CD14-positive monocyte (primary cell): Measurements from ENCODE around the gene SF3B3. TPM values are rescaled to one million over a fixed set of nuclear protein-coding genes. Genes with fewer than 3 reads are reported as not detected.

Source experiments
- DNase-seq, 3 donors: peaks; one replicate each; pipeline ENCODE4 v3.0.0-alpha.2; 2011 to 2022
- H2AFZ ChIP-seq: 2 replicates; pipeline ENCODE4 v1.6.0; 2012; ENCODE audit warnings: mild to moderate bottlenecking, low read depth, low read length, inconsistent platforms; ENCODE audit not compliant: insufficient read depth, poor library complexity, severe bottlenecking
- H3K27ac ChIP-seq, 2 donors: 1 replicate in 1 of 2; 2 replicates in 1 of 2; pipeline ENCODE4 v1.5.1; 2012 to 2013; ENCODE audit warnings: low read length in 2 of 2, control low read depth in 1 of 2, inconsistent platforms in 1 of 2, low read depth in 1 of 2, mild to moderate bottlenecking in 1 of 2
- H3K27me3 ChIP-seq, 2 donors: one replicate each; pipeline versions ENCODE4 v1.6.0 to v1.6.1; 2011 to 2013; ENCODE audit warnings: low read length in 2 of 2; ENCODE audit not compliant: control insufficient read depth in 2 of 2, insufficient read depth in 2 of 2
- H3K36me3 ChIP-seq, 2 donors: replicated peaks in 1 of 2; 1 replicate in 1 of 2; 2 replicates in 1 of 2; pipeline versions ENCODE4 v1.5.1 to v1.6.1; 2012 to 2013; ENCODE audit warnings: low read length in 2 of 2, control low read depth in 1 of 2, inconsistent platforms in 1 of 2, mild to moderate bottlenecking in 1 of 2; ENCODE audit not compliant: insufficient read depth in 2 of 2, control insufficient read depth in 1 of 2
- H3K4me1 ChIP-seq, 2 donors: 1 replicate in 1 of 2; 2 replicates in 1 of 2; pipeline versions ENCODE4 v1.5.1 to v1.6.1; 2012 to 2013; ENCODE audit warnings: low read length in 2 of 2, control low read depth in 1 of 2, inconsistent platforms in 1 of 2, mild to moderate bottlenecking in 1 of 2, moderate library complexity in 1 of 2; ENCODE audit not compliant: insufficient read depth in 2 of 2, control insufficient read depth in 1 of 2
- H3K4me2 ChIP-seq: replicated peaks from 2 replicates; pipeline ENCODE3; 2012; ENCODE audit warnings: low read length, moderate library complexity, mild to moderate bottlenecking; ENCODE audit not compliant: poor library complexity, severe bottlenecking; ENCODE audit errors: extremely low read depth
- H3K4me3 ChIP-seq, 3 experiments: fragments of 200-600 bp in 1 of 3; sonication (generic) in 1 of 3; replicated peaks in 1 of 3; 1 replicate in 2 of 3; 2 replicates in 1 of 3; pipeline ENCODE4 v1.5.1; 2011 to 2013; ENCODE audit warnings: low read length in 3 of 3, mild to moderate bottlenecking in 3 of 3, control low read depth in 2 of 3, low read depth in 2 of 3, inconsistent platforms in 1 of 3, moderate library complexity in 1 of 3
- H3K79me2 ChIP-seq: 2 replicates; pipeline ENCODE4 v1.6.0; 2012; ENCODE audit warnings: mild to moderate bottlenecking, control low read depth, inconsistent platforms, low read length, moderate library complexity; ENCODE audit not compliant: insufficient read depth
- H3K9ac ChIP-seq: 2 replicates; pipeline ENCODE4 v1.6.0; 2017; ENCODE audit warnings: low read length, mild to moderate bottlenecking; ENCODE audit not compliant: insufficient read depth, poor library complexity, severe bottlenecking
- H3K9me3 ChIP-seq, 2 donors: replicated peaks in 1 of 2; 1 replicate in 1 of 2; 2 replicates in 1 of 2; pipeline versions ENCODE4 v1.5.1 to v1.6.1; 2012 to 2013; ENCODE audit warnings: low read length in 2 of 2, control low read depth in 1 of 2; ENCODE audit not compliant: control insufficient read depth in 1 of 2, insufficient read depth in 1 of 2
- H4K20me1 ChIP-seq: 2 replicates; pipeline ENCODE4 v1.6.0; 2012; ENCODE audit warnings: mild to moderate bottlenecking, low read length, control low read depth, moderate library complexity; ENCODE audit not compliant: insufficient read depth
- H3K27ac Mint-ChIP-seq, 7 donors: one replicate each; pipeline ENCODE4 v1.8.0; 2020; ENCODE audit warnings: mild to moderate bottlenecking in 7 of 7, mixed read lengths in 7 of 7, moderate library complexity in 6 of 7, inconsistent platforms in 2 of 7
- H3K27me3 Mint-ChIP-seq, 3 donors: one replicate each; pipeline ENCODE4 v1.8.0; 2021 to 2022; ENCODE audit warnings: low read depth in 3 of 3, mild to moderate bottlenecking in 3 of 3, mixed read lengths in 3 of 3, moderate library complexity in 3 of 3, inconsistent platforms in 1 of 3
- H3K36me3 Mint-ChIP-seq, 2 donors: one replicate each; pipeline ENCODE4 v1.8.0; 2020; ENCODE audit warnings: mixed read lengths in 2 of 2, inconsistent platforms in 1 of 2, mild to moderate bottlenecking in 1 of 2
- H3K4me1 Mint-ChIP-seq: one replicate; pipeline ENCODE4 v1.8.0; 2020; ENCODE audit warnings: mild to moderate bottlenecking, mixed read lengths
- H3K4me3 Mint-ChIP-seq, 2 donors: one replicate each; pipeline ENCODE4 v1.8.0; 2020; ENCODE audit warnings: mild to moderate bottlenecking in 2 of 2, mixed read lengths in 2 of 2, moderate library complexity in 1 of 2
- H3K9me3 Mint-ChIP-seq, 7 donors: one replicate each; pipeline ENCODE4 v1.8.0; 2020 to 2022; ENCODE audit warnings: mixed read lengths in 7 of 7, mild to moderate bottlenecking in 6 of 7, moderate library complexity in 6 of 7, inconsistent platforms in 2 of 7
- WGBS: methylation state at CpG from one replicate; pipeline ENCODE4 v1.1.5; 2013; ENCODE audit warnings: missing lambda C conversion rate; ENCODE audit not compliant: insufficient coverage; 5-methylcytosine and 5-hydroxymethylcytosine counted together
- intact Hi-C, 2 donors: fragments of 100-400 bp; cut with micrococcal nuclease; formaldehyde crosslinking; loops; one replicate each; pipeline versions ENCODE4 v1.15.0 to v1.15.1; 2023
- polyA plus RNA-seq, 3 donors: library from polyadenylated mRNA; depleted of rRNA in 1 of 3; unstranded in 2 of 3; stranded (reverse) in 1 of 3; fragments of 300-500 nt in 2 of 3; fragments of >200 nt in 1 of 3; fragmentation: Illumina TruSeq in 2 of 3; gene quantifications; 1 replicate in 2 of 3; 2 replicates in 1 of 3; pipeline ENCODE4 v1.2.3, GENCODE V29; 2012 to 2021
- TF ChIP-seq, protein P1 (sequence below): fragments of 200-600 bp; IDR thresholded peaks from one replicate; pipeline ENCODE4 v1.8.0; 2022; ENCODE audit warnings: antibody characterized with exemption, mild to moderate bottlenecking

SF3B3 gene
- polyA plus RNA-seq, 3 donors, result 34.2 to 52.3 (median 42.1) TPM

- Histone ChIP-seq H3K79me2 (no peaks in the 10 kb centered on the region), H3K4me1 (peaks cover 13 to 14% of the 10 kb centered on the region in 2 donors), H3K36me3 (peaks cover 31 to 55% of the 10 kb centered on the region in 2 donors), H4K20me1 (no peaks in the 10 kb centered on the region), H2AFZ (no peak overlapping the region), H3K9ac (no peak overlapping the region), H3K4me3 (no peak overlapping the region), H3K27ac (no peak overlapping the region), H3K4me2 (no peak overlapping the region), H3K27me3 (no peaks in the 10 kb centered on the region), H3K9me3 (no peaks in the 10 kb centered on the region)
- intact Hi-C loops, result no loop called here
- TF ChIP-seq, protein P1, sequence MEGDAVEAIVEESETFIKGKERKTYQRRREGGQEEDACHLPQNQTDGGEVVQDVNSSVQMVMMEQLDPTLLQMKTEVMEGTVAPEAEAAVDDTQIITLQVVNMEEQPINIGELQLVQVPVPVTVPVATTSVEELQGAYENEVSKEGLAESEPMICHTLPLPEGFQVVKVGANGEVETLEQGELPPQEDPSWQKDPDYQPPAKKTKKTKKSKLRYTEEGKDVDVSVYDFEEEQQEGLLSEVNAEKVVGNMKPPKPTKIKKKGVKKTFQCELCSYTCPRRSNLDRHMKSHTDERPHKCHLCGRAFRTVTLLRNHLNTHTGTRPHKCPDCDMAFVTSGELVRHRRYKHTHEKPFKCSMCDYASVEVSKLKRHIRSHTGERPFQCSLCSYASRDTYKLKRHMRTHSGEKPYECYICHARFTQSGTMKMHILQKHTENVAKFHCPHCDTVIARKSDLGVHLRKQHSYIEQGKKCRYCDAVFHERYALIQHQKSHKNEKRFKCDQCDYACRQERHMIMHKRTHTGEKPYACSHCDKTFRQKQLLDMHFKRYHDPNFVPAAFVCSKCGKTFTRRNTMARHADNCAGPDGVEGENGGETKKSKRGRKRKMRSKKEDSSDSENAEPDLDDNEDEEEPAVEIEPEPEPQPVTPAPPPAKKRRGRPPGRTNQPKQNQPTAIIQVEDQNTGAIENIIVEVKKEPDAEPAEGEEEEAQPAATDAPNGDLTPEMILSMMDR, result no peak
- peaks cover 23% of the 10 kb centered on the region for H3K4me1 Mint-ChIP-seq
- H3K27ac Mint-ChIP-seq, result no peak overlapping the region
- peaks cover 23 to 62% of the 10 kb centered on the region in 2 donors for H3K36me3 Mint-ChIP-seq
- no peaks in the 10 kb centered on the region for H3K9me3 Mint-ChIP-seq
- H3K27me3 Mint-ChIP-seq, result no peaks in the 10 kb centered on the region
- WGBS, result 97% methylated on average over 21 of the region's 22 CpGs
- DNase-seq, result no peak
- no peak overlapping the region for H3K4me3 Mint-ChIP-seq
Observed at GRCh38 chr16:70474320-70475053, 49.1 kb upstream of the SF3B3 start.

- Histone ChIP-seq H3K4me3 (no peak overlapping the region), H3K27ac (no peak overlapping the region), H3K79me2 (no peaks in the 10 kb centered on the region), H3K4me2 (no peak overlapping the region), H4K20me1 (no peaks in the 10 kb centered on the region), H3K27me3 (no peaks in the 10 kb centered on the region), H3K36me3 (peaks cover 38 to 62% of the 10 kb centered on the region in 2 donors), H3K9me3 (no peaks in the 10 kb centered on the region), H2AFZ (no peak overlapping the region), H3K4me1 (peaks cover 13 to 14% of the 10 kb centered on the region in 2 donors), H3K9ac (no peak overlapping the region)
- H3K4me3 Mint-ChIP-seq, result no peak overlapping the region
- 97% methylated on average over 19 of the region's 24 CpGs for WGBS
- no peaks in the 10 kb centered on the region for H3K27me3 Mint-ChIP-seq
- intact Hi-C loops, result no loop called here
- H3K27ac Mint-ChIP-seq, result peak overlapping the region in 1 of 7 donors; percentile 25
- H3K36me3 Mint-ChIP-seq, result peaks cover 29 to 66% of the 10 kb centered on the region in 2 donors
- no peak for DNase-seq
- no peaks in the 10 kb centered on the region for H3K9me3 Mint-ChIP-seq
- TF ChIP-seq, protein P1, result no peak
- peaks cover 23% of the 10 kb centered on the region for H3K4me1 Mint-ChIP-seq
Observed at GRCh38 chr16:70475054-70475871, 48.4 kb upstream of the SF3B3 start.
